Activated CD8-positive, alpha-beta memory T cell treated with anti-CD3 and anti-CD28 coated beads, Interleukin-2, amount 50 U/mL, for 1 hour (primary cell): Measurements from ENCODE around the gene TPBGL.

Experiments used
- DNase-seq: peaks from one replicate; pipeline ENCODE4 v3.0.0-alpha.2; 2020; ENCODE audit errors: extremely low read depth

TPBGL gene

GRCh38 chr11:75240311-75241035 is at the start of gene TPBGL:
TSS of gene TPBGL (plus strand) at chr11:75240774. CDS start at chr11:75241050, 276 bp downstream.
- no peak for DNase-seq

GRCh38 chr11:75191330-75191717 is 49.2 kb upstream of the TPBGL start:
- no peak for DNase-seq

GRCh38 chr11:75193271-75193670 is 47.3 kb upstream of the TPBGL start:
- no peak for DNase-seq

- no peak for DNase-seq
These were observed 46.9 kb upstream of the TPBGL start for GRCh38 chr11:75193711-75194110.

GRCh38 chr11:75194147-75194546 is 46.4 kb upstream of the TPBGL start:
- DNase-seq: no peak

GRCh38 chr11:75195167-75195962 is 45.2 kb upstream of the TPBGL start:
- no peak for DNase-seq

GRCh38 chr11:75196426-75196825 is 44.1 kb upstream of the TPBGL start:
- DNase-seq: no peak

GRCh38 chr11:75197512-75198277 is 42.9 kb upstream of the TPBGL start:
- DNase-seq: no peak

GRCh38 chr11:75198278-75198973 is 42.1 kb upstream of the TPBGL start:
- DNase-seq: no peak

- DNase-seq: no peak
These were observed 41.1 kb upstream of the TPBGL start for GRCh38 chr11:75199412-75199955.

- no peak for DNase-seq
These were observed 40.5 kb upstream of the TPBGL start for GRCh38 chr11:75200051-75200450.

- DNase-seq: no peak
These were observed 40.0 kb upstream of the TPBGL start for GRCh38 chr11:75200531-75200930.

GRCh38 chr11:75201771-75202170 is 38.8 kb upstream of the TPBGL start:
- DNase-seq: no peak

GRCh38 chr11:75202195-75202594 is 38.4 kb upstream of the TPBGL start:
- no peak for DNase-seq

- DNase-seq: no peak
These were observed 37.4 kb upstream of the TPBGL start for GRCh38 chr11:75203138-75203537.

GRCh38 chr11:75203641-75204011 is 36.9 kb upstream of the TPBGL start:
- no peak for DNase-seq

- no peak for DNase-seq
These were observed 36.4 kb upstream of the TPBGL start for GRCh38 chr11:75204012-75204674.

GRCh38 chr11:75204685-75205563 is 35.6 kb upstream of the TPBGL start:
- peak; percentile 45 for DNase-seq

- no peak for DNase-seq
These were observed 35.0 kb upstream of the TPBGL start for GRCh38 chr11:75205564-75206020.

GRCh38 chr11:75208446-75208845 is 32.1 kb upstream of the TPBGL start:
- no peak for DNase-seq
